Endothelial cell of umbilical vein (primary cell): ENCODE results near the gene MFSD2A.

Experiments
- EZH2 ChIP-seq: IDR thresholded peaks from 2 replicates; pipeline ENCODE4 v1.6.1; 2012; ENCODE audit warnings: borderline replicate concordance, low read depth, mild to moderate bottlenecking, moderate library complexity, low read length, inconsistent platforms; ENCODE audit not compliant: severe bottlenecking
- FOS ChIP-seq: IDR thresholded peaks from 2 replicates; pipeline ENCODE4 v1.6.1; 2011; ENCODE audit warnings: mild to moderate bottlenecking, low read length, moderate library complexity, borderline replicate concordance; ENCODE audit not compliant: insufficient read depth
- JUN ChIP-seq: IDR thresholded peaks from 2 replicates; pipeline ENCODE4 v1.6.1; 2011; ENCODE audit warnings: borderline replicate concordance, low read depth; ENCODE audit not compliant: insufficient read length, insufficient read depth
- MAX ChIP-seq: IDR thresholded peaks from 2 replicates; pipeline ENCODE4 v1.6.1; 2011; ENCODE audit not compliant: insufficient read depth, insufficient read length
- MYC ChIP-seq: IDR thresholded peaks from one replicate; pipeline ENCODE4 v1.6.1; 2011; ENCODE audit warnings: mild to moderate bottlenecking, low read depth, low read length
- POLR2A ChIP-seq: IDR thresholded peaks from 2 replicates; pipeline ENCODE4 v1.6.1; 2012; ENCODE audit warnings: low read depth, mild to moderate bottlenecking, control low read depth, low read length
- POLR2AphosphoS5 ChIP-seq: IDR thresholded peaks from 2 replicates; pipeline ENCODE4 v1.6.1; 2012; ENCODE audit warnings: low read depth, mild to moderate bottlenecking, control low read depth, low read length, moderate library complexity; ENCODE audit not compliant: insufficient read depth
- TF ChIP-seq, protein P1 (sequence below), 2 donors: IDR thresholded peaks; 1 replicate in 1 of 2; 2 replicates in 1 of 2; pipeline ENCODE4 v1.5.1; 2011; ENCODE audit warnings: low read length in 2 of 2, mild to moderate bottlenecking in 2 of 2, moderate library complexity in 2 of 2, control low read depth in 1 of 2, inconsistent platforms in 1 of 2, low read depth in 1 of 2; ENCODE audit not compliant: insufficient read depth in 1 of 2; ENCODE audit errors: extremely low read depth in 1 of 2

DNA sequence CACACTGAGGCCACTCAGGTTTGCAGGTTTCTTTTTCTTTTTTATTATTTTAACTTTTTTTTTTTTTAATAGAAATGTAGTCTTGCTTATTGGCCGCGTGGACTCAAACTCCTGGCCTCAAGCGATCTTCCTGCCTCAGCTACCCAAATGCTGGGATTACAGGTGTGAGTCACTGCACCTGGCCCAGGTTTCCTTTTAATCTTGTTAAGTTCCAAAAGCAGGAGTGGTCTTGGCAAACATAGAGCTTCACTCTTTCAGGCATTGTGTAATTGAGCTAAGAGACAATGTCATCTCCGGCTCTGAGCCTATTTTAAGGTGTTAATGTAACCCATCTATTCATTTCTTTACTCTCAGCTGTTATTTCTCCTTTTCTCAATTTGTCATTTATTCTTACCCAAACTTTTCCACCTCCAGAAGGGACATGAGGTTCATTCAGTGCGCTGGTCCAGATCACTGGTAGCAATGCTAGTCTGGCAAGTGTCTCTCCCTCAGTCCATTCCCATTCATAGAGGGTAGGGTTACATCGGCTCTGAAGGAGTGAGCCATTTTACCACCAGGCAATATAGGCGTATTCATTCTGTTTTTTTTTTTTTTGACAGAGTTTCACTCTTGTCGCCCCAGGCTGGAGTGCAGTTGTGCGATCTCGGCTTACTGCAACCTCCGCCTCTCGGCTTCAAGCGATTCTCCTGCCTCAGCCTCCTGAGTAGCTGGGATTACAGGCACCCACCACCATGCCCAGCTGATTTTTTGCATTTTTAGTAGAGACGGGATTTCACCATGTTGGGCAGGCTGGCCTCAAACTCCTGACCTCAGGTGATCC is 11.3 kb upstream of the MFSD2A start:
- TF ChIP-seq POLR2AphosphoS5: no peak
- no peak for TF ChIP-seq EZH2
- TF ChIP-seq, protein P1, sequence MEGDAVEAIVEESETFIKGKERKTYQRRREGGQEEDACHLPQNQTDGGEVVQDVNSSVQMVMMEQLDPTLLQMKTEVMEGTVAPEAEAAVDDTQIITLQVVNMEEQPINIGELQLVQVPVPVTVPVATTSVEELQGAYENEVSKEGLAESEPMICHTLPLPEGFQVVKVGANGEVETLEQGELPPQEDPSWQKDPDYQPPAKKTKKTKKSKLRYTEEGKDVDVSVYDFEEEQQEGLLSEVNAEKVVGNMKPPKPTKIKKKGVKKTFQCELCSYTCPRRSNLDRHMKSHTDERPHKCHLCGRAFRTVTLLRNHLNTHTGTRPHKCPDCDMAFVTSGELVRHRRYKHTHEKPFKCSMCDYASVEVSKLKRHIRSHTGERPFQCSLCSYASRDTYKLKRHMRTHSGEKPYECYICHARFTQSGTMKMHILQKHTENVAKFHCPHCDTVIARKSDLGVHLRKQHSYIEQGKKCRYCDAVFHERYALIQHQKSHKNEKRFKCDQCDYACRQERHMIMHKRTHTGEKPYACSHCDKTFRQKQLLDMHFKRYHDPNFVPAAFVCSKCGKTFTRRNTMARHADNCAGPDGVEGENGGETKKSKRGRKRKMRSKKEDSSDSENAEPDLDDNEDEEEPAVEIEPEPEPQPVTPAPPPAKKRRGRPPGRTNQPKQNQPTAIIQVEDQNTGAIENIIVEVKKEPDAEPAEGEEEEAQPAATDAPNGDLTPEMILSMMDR (IDR thresholded peaks at IDR 0.05; ENCODE audit: extremely low read depth in 1 of 2, insufficient read depth in 1 of 2, low read depth in 1 of 2, low read length in 2 of 2): no peak
- no peak for TF ChIP-seq POLR2A
- no peak for TF ChIP-seq FOS
- TF ChIP-seq MYC: no peak
- TF ChIP-seq JUN: no peak
- TF ChIP-seq MAX: no peak
